Dermis microvascular lymphatic vessel endothelial cell (primary cell): ENCODE data around the gene AP5M1. TPM values are rescaled to one million over a fixed set of nuclear protein-coding genes. Genes with fewer than 3 reads are reported as not detected.
"Not testable (repeated sequence)": the region's sequence is repeated elsewhere in the genome, so short reads cannot be mapped to it uniquely, and the experiment has no call there.

ENCODE experiments used
- DNase-seq, 2 donors: peaks; one replicate each; pipeline versions ENCODE4 v3.0.0 to v3.0.0-alpha.2; 2010; ENCODE audit warnings: low read depth in 2 of 2
- total RNA-seq: library from RNA; depleted of rRNA; stranded (reverse); fragments of >200 nt; gene quantifications from 2 replicates; pipeline ENCODE4 v1.2.1, GENCODE V29; 2014

AP5M1 gene
- 11.6 and 16.1 TPM in 2 replicates for total RNA-seq

GRCh38 chr14:57268161-57269069 lies at the start of gene AP5M1, which contains the start of gene EXOC5:
Gene AP5M1 (plus strand): TSS chr14:57268971. CDS start chr14:57269315, 344 bp downstream.
Gene EXOC5 (minus strand): TSS chr14:57268905. CDS start chr14:57268648, 257 bp downstream.
- DNase-seq, result peak; percentile 80 to 93

DNA sequence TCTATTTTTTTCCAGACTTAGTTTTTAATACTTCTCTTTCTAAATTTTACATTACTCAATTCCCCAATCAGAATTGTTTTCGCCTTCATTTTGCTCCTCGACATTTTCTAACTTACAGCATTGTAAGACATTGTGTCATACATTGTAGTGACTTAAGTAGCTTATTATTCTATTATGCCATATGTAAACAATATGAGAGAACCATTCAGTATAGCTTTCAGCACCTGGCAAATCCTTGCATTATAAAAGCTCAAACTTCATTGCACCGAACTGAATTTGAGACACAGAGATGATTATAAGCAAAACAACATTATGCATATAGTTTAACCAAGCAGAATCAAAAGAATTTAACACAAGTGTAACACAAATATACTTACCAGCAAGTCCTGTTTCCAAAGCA lies 46.8 kb upstream of the AP5M1 start:
- DNase-seq, result no peak

- DNase-seq, result no peak
These were observed 41.7 kb upstream of the AP5M1 start for GRCh38 chr14:57227083-57227482.

- not testable (repeated sequence) for DNase-seq
These were observed 40.5 kb upstream of the AP5M1 start for GRCh38 chr14:57228320-57228719.

GRCh38 chr14:57232006-57232405 lies 36.8 kb upstream of the AP5M1 start:
- DNase-seq, result no peak

DNA sequence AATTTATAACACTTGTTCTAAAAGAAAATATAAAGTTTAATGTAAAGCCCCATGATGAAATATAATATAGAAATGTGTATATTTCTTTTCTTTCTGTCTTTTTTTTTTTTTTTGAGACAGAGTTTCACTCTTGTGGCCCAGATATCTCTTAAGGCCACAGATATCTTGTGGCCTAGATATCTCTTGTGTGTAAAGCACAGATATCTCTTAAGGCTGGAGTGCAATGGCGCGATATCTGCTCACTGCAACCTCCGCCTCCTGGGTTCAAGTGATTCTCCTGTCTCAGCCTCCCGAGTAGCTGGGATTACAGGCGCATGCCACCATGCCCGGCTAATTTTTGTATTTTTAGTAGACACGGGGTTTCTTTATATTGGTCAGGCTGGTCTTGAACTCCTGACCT lies 28.7 kb upstream of the AP5M1 start:
- not testable (repeated sequence) for DNase-seq

- DNase-seq, result no peak
These were observed 25.5 kb upstream of the AP5M1 start for GRCh38 chr14:57243320-57243719.

- no peak for DNase-seq
These were observed 24.7 kb upstream of the AP5M1 start for GRCh38 chr14:57244106-57244505.

- no peak for DNase-seq
These were observed 22.8 kb upstream of the AP5M1 start for GRCh38 chr14:57245941-57246340.

DNA sequence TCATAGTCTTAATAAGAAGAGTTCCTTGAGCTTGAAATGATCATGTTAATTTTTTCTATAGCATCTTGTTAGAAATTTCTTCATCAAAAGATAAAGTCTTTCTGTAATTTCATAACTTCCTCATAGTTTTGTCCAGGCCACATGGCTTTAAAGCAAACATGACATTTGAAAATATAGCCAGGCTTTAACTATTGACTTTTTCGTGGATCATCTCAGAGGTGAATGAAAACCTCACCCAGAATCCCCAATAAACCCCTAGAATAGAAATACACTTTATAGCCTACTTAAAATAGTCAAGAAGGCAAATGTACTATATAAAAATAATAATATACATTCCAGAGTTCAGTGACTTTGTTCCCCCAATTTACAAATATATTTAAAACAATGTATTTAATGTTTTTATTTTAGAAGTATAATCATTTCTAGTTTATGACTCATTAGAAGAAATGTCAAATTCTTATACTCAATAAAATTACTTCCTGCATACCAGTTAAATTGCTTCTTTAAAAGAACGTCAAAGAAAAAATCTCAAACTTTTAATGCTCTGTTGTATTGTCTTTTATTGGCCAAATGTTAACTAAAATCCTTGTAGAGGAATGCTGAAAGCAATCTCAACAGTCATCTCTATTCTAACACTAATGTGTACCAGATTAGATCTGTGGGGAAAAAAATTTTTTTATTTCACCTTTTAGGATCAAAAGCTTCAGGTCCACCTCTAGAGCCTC lies 21.7 kb upstream of the AP5M1 start:
- no peak for DNase-seq

GRCh38 chr14:57254884-57255283 lies 13.9 kb upstream of the AP5M1 start:
- DNase-seq, result no peak

GRCh38 chr14:57258221-57258620 lies 10.6 kb upstream of the AP5M1 start:
- DNase-seq, result not testable (repeated sequence)

DNA sequence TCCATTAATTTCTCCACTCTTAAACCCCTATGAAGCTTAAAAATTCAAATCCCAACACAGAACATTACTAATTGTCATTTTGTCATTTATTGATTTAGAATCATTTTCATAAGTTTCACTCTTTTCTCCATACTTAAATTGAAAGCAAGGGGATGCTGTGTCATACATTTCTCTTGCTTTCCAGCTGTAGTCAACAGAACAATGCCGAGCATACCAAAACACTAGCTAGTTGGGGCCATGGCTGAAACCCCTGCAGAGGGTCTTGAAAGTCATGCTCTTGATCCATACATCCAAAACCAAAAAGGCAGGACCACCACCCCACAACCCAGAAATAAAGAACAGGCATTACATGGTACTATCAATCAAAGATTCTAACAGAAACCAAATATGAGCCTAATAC lies 9.1 kb upstream of the AP5M1 start:
- DNase-seq, result no peak

- DNase-seq, result no peak
These were observed 7.2 kb upstream of the AP5M1 start for GRCh38 chr14:57261604-57262003.

DNA sequence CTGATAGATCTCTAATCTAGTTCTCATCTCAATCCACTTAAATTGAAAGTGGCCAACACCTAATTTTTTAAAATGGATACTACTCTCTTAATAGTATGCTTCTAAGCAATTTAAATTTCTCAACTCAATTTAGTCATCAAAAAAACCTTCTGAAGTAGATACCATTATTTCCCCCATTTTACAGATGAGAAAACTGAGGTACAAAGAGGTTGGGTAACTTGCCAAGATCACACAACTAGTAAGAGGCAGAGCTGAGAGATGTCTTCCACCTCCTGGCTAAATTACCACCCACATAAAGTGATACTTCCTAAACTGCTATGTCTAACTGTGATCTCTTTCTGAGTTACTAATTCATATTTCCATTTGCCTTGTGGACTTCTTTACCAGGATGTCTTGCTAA lies 6.7 kb upstream of the AP5M1 start:
- no peak for DNase-seq

GRCh38 chr14:57266065-57266464 lies 2.7 kb upstream of the AP5M1 start:
- peak in 1 of 2 donors; percentile 73 for DNase-seq

DNA sequence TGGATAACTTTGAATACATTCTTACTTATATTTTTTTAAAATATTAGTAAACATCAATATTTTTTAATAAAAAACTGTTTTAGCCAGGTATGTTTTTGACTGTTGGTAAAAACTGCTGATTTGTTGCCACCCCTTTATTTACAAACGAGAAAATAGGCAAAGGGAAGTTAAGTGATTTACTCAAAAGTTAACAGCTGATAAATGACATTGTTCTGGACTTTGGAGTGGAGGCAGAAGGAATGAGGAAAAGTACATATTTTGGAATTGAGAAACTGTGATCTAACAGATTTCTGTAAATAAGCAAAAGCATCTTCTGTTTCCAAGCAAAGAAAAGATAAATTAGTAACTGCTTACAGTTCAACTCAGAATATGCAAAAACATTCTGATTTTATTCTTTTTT lies 4.5 kb downstream of the AP5M1 start:
- no peak for DNase-seq

DNA sequence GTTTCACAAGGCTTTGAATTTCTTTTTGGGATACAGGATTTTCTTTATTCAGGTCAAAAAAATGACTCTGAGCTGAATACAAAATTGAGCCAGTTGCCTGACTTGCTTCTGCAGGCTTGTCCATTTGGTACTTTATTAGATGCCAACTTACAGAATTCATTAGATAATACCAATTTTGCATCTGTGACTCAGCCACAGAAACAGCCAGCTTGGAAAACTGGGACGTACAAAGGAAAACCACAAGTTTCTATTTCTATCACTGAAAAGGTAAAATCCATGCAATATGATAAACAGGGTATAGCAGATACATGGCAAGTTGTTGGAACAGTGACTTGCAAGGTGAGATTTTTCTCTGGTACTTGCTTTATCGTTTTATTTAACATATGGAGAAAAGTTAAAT lies 5.8 kb downstream of the AP5M1 start:
- DNase-seq, result no peak

GRCh38 chr14:57275023-57275664 lies 6.4 kb downstream of the AP5M1 start:
- DNase-seq, result no peak

- no peak for DNase-seq
These were observed 8.3 kb downstream of the AP5M1 start for GRCh38 chr14:57277062-57277461.

- DNase-seq, result no peak
These were observed 19.0 kb downstream of the AP5M1 start for GRCh38 chr14:57287745-57288144.

GRCh38 chr14:57290751-57291150 lies 22.0 kb downstream of the AP5M1 start:
- DNase-seq, result no peak
